CD8-positive, alpha-beta memory T cell (primary cell): ENCODE data around the gene PLEKHH2. TPM values are rescaled to one million over a fixed set of nuclear protein-coding genes. Genes with fewer than 3 reads are reported as not detected.

Experiments
- CTCF ChIA-PET: fragments of 350-600 bp; sonication (Branson Sonifier 250); formaldehyde crosslinking; loops from one replicate; lab custom pipeline; 2021; ENCODE audit warnings: antibody characterized with exemption; lab: Charles Lee
- POLR2A ChIA-PET: fragments of 350-600 bp; sonication (Branson Sonifier 250); formaldehyde crosslinking; loops from one replicate; lab custom pipeline; 2021; ENCODE audit warnings: antibody characterized with exemption; lab: Charles Lee
- DNase-seq, 5 donors: peaks; one replicate each; pipeline versions ENCODE4 v3.0.0 to v3.0.0-alpha.2; 2020 to 2022; ENCODE audit warnings: mixed read lengths in 1 of 5
- H3K27ac ChIP-seq: one replicate; pipeline ENCODE4 v1.7.0; 2013; ENCODE audit warnings: low read depth, mild to moderate bottlenecking, low read length, moderate library complexity
- H3K27me3 ChIP-seq: 2 replicates; pipeline ENCODE4 v1.7.0; 2013; ENCODE audit warnings: low read length, mild to moderate bottlenecking; ENCODE audit not compliant: insufficient read depth, poor library complexity, severe bottlenecking
- H3K36me3 ChIP-seq: 2 replicates; pipeline ENCODE4 v1.7.0; 2013; ENCODE audit warnings: mild to moderate bottlenecking, low read length, moderate library complexity; ENCODE audit not compliant: insufficient read depth
- H3K4me1 ChIP-seq: 2 replicates; pipeline ENCODE4 v1.7.0; 2013; ENCODE audit warnings: mild to moderate bottlenecking, low read length, moderate library complexity; ENCODE audit not compliant: insufficient read depth
- H3K4me3 ChIP-seq: 2 replicates; pipeline ENCODE4 v1.7.0; 2013; ENCODE audit warnings: mild to moderate bottlenecking, low read length
- H3K9me3 ChIP-seq: 2 replicates; pipeline ENCODE4 v1.7.0; 2013; ENCODE audit warnings: mild to moderate bottlenecking, low read length
- H3K27ac Mint-ChIP-seq, 8 donors: one replicate each; pipeline ENCODE4 v1.8.0; 2020 to 2021; ENCODE audit warnings: mixed read lengths in 8 of 8, mild to moderate bottlenecking in 6 of 8, inconsistent platforms in 3 of 8, moderate library complexity in 3 of 8
- H3K27me3 Mint-ChIP-seq, 2 donors: one replicate each; pipeline ENCODE4 v1.8.0; 2020 to 2021; ENCODE audit warnings: mixed read lengths in 2 of 2, mild to moderate bottlenecking in 1 of 2, moderate library complexity in 1 of 2
- H3K36me3 Mint-ChIP-seq, 3 donors: one replicate each; pipeline ENCODE4 v1.8.0; 2020 to 2021; ENCODE audit warnings: mixed read lengths in 3 of 3, inconsistent platforms in 1 of 3, mild to moderate bottlenecking in 1 of 3
- H3K4me1 Mint-ChIP-seq, 3 donors: one replicate each; pipeline ENCODE4 v1.8.0; 2020 to 2021; ENCODE audit warnings: mixed read lengths in 3 of 3, inconsistent platforms in 1 of 3, mild to moderate bottlenecking in 1 of 3
- H3K4me3 Mint-ChIP-seq, 7 donors: one replicate each; pipeline ENCODE4 v1.8.0; 2020 to 2021; ENCODE audit warnings: mixed read lengths in 7 of 7, mild to moderate bottlenecking in 6 of 7, moderate library complexity in 4 of 7, inconsistent platforms in 2 of 7
- H3K9me3 Mint-ChIP-seq, 5 donors: one replicate each; pipeline ENCODE4 v1.8.0; 2020 to 2022; ENCODE audit warnings: mixed read lengths in 5 of 5, mild to moderate bottlenecking in 3 of 5, moderate library complexity in 2 of 5, inconsistent platforms in 1 of 5
- polyA plus RNA-seq: library from polyadenylated mRNA; unstranded; fragments of 300-500 nt; fragmentation: Illumina TruSeq; gene quantifications from one replicate; pipeline ENCODE4 v1.2.3, GENCODE V29; 2021
- total RNA-seq, 2 experiments: library from RNA; stranded (reverse); gene quantifications; one replicate each; pipeline ENCODE4 v1.2.3, GENCODE V29; 2021

Gene PLEKHH2
- total and polyA plus RNA-seq, 3 experiments from 2014 or later = 0.48 to 0.49 TPM; not detected in 1

GRCh38 chr2:43743706-43744105, 106.6 kb downstream of the PLEKHH2 start:
- no peak overlapping the region for H3K4me3 ChIP-seq
- Mint-ChIP-seq H3K4me1 (no peaks in the 10 kb centered on the region), H3K9me3 (no peaks in the 10 kb centered on the region), H3K27me3 (peaks cover 3 to 4% of the 10 kb centered on the region in 2 donors), H3K27ac (no peak overlapping the region), H3K4me3 (no peak overlapping the region), H3K36me3 (no peaks in the 10 kb centered on the region)
- no peaks in the 10 kb centered on the region for H3K9me3 ChIP-seq
- DNase-seq = no peak
- ChIA-PET POLR2A (no interaction called here), CTCF (interaction anchor here (0.6 kb wide), 1 partner anchor 18 kb away, joined by 3 read pairs; no protein-coding TSS in a partner anchor)
- H3K27ac ChIP-seq = no peak overlapping the region
- no peaks in the 10 kb centered on the region for H3K27me3 ChIP-seq
- no peaks in the 10 kb centered on the region for H3K36me3 ChIP-seq
- no peaks in the 10 kb centered on the region for H3K4me1 ChIP-seq

GRCh38 chr2:43745457-43745856, 108.4 kb downstream of the PLEKHH2 start:
- Mint-ChIP-seq H3K4me1 (no peaks in the 10 kb centered on the region), H3K27ac (no peak overlapping the region), H3K9me3 (no peaks in the 10 kb centered on the region), H3K27me3 (peaks cover 3 to 4% of the 10 kb centered on the region in 2 donors), H3K36me3 (no peaks in the 10 kb centered on the region), H3K4me3 (no peak overlapping the region)
- Histone ChIP-seq H3K4me3 (no peak overlapping the region), H3K27ac (no peak overlapping the region), H3K9me3 (no peaks in the 10 kb centered on the region), H3K36me3 (no peaks in the 10 kb centered on the region), H3K27me3 (no peaks in the 10 kb centered on the region), H3K4me1 (no peaks in the 10 kb centered on the region)
- no peak for DNase-seq
- ChIA-PET CTCF (no interaction called here), POLR2A (no interaction called here)

- Histone ChIP-seq H3K27ac (no peak overlapping the region), H3K36me3 (no peaks in the 10 kb centered on the region), H3K4me3 (no peak overlapping the region), H3K9me3 (no peaks in the 10 kb centered on the region), H3K4me1 (no peaks in the 10 kb centered on the region), H3K27me3 (no peaks in the 10 kb centered on the region)
- no peaks in the 10 kb centered on the region for H3K4me1 Mint-ChIP-seq
- DNase-seq = no peak
- peaks cover 0 to 4% of the 10 kb centered on the region in 2 donors for H3K27me3 Mint-ChIP-seq
- no peak overlapping the region for H3K4me3 Mint-ChIP-seq
- no peaks in the 10 kb centered on the region for H3K36me3 Mint-ChIP-seq
- ChIA-PET CTCF (no interaction called here), POLR2A (no interaction called here)
- H3K9me3 Mint-ChIP-seq = no peaks in the 10 kb centered on the region
- no peak overlapping the region for H3K27ac Mint-ChIP-seq
Measured at GRCh38 chr2:43748333-43748732, 111.3 kb downstream of the PLEKHH2 start.

GRCh38 chr2:43749583-43749982, 112.5 kb downstream of the PLEKHH2 start:
- no peak overlapping the region for H3K27ac Mint-ChIP-seq
- no peaks in the 10 kb centered on the region for H3K9me3 Mint-ChIP-seq
- H3K27me3 Mint-ChIP-seq = peaks cover 0 to 4% of the 10 kb centered on the region in 2 donors

GRCh38 chr2:43751476-43751990, 114.5 kb downstream of the PLEKHH2 start:
- Histone ChIP-seq H3K36me3 (no peaks in the 10 kb centered on the region), H3K9me3 (no peaks in the 10 kb centered on the region), H3K4me1 (no peaks in the 10 kb centered on the region), H3K27ac (no peak overlapping the region), H3K4me3 (no peak overlapping the region), H3K27me3 (no peaks in the 10 kb centered on the region)
- DNase-seq = no peak
- ChIA-PET CTCF (interaction anchor here (0.9 kb wide), 1 partner anchor 11 kb away, joined by 3 read pairs; no protein-coding TSS in a partner anchor), POLR2A (no interaction called here)
- Mint-ChIP-seq H3K36me3 (no peaks in the 10 kb centered on the region), H3K9me3 (no peaks in the 10 kb centered on the region), H3K4me3 (no peak overlapping the region), H3K27ac (no peak overlapping the region), H3K4me1 (no peaks in the 10 kb centered on the region), H3K27me3 (peaks cover 0 to 5% of the 10 kb centered on the region in 2 donors)

More at GRCh38 chr2:43749583-43749982, 112.5 kb downstream of the PLEKHH2 start:
- Mint-ChIP-seq H3K36me3 (no peaks in the 10 kb centered on the region), H3K4me1 (no peaks in the 10 kb centered on the region), H3K4me3 (no peak overlapping the region)
- no peak for DNase-seq
- H3K36me3 ChIP-seq = no peaks in the 10 kb centered on the region
- no peaks in the 10 kb centered on the region for H3K4me1 ChIP-seq
- ChIA-PET CTCF (no interaction called here), POLR2A (no interaction called here)
- no peaks in the 10 kb centered on the region for H3K9me3 ChIP-seq
- no peak overlapping the region for H3K27ac ChIP-seq
- no peaks in the 10 kb centered on the region for H3K27me3 ChIP-seq
- no peak overlapping the region for H3K4me3 ChIP-seq

- Mint-ChIP-seq H3K9me3 (no peaks in the 10 kb centered on the region), H3K4me1 (no peaks in the 10 kb centered on the region), H3K27ac (no peak overlapping the region), H3K36me3 (no peaks in the 10 kb centered on the region), H3K27me3 (peaks cover 4 to 5% of the 10 kb centered on the region in 2 donors), H3K4me3 (no peak overlapping the region)
- Histone ChIP-seq H3K9me3 (no peaks in the 10 kb centered on the region), H3K4me3 (no peak overlapping the region), H3K36me3 (no peaks in the 10 kb centered on the region), H3K27ac (no peak overlapping the region), H3K27me3 (no peaks in the 10 kb centered on the region), H3K4me1 (no peaks in the 10 kb centered on the region)
- DNase-seq = no peak
- POLR2A ChIA-PET = no interaction called here
- CTCF ChIA-PET = no interaction called here
Measured at GRCh38 chr2:43752302-43752701, 115.2 kb downstream of the PLEKHH2 start.

- H3K36me3 Mint-ChIP-seq = no peaks in the 10 kb centered on the region
- Histone ChIP-seq H3K27ac (no peak overlapping the region), H3K4me3 (no peak overlapping the region), H3K4me1 (no peaks in the 10 kb centered on the region), H3K36me3 (no peaks in the 10 kb centered on the region), H3K27me3 (no peaks in the 10 kb centered on the region), H3K9me3 (no peaks in the 10 kb centered on the region)
- DNase-seq = no peak
- no peak overlapping the region for H3K27ac Mint-ChIP-seq
- peaks cover 5 to 7% of the 10 kb centered on the region in 2 donors for H3K27me3 Mint-ChIP-seq
- H3K4me3 Mint-ChIP-seq = no peak overlapping the region
- ChIA-PET POLR2A (no interaction called here), CTCF (no interaction called here)
- H3K4me1 Mint-ChIP-seq = no peaks in the 10 kb centered on the region
- H3K9me3 Mint-ChIP-seq = no peaks in the 10 kb centered on the region
Measured at GRCh38 chr2:43754180-43754579, 117.1 kb downstream of the PLEKHH2 start.

- Histone ChIP-seq H3K9me3 (no peaks in the 10 kb centered on the region), H3K36me3 (no peaks in the 10 kb centered on the region), H3K27ac (no peak overlapping the region), H3K4me3 (no peak overlapping the region), H3K27me3 (no peaks in the 10 kb centered on the region), H3K4me1 (no peaks in the 10 kb centered on the region)
- no peaks in the 10 kb centered on the region for H3K9me3 Mint-ChIP-seq
- H3K36me3 Mint-ChIP-seq = no peaks in the 10 kb centered on the region
- no peak overlapping the region for H3K4me3 Mint-ChIP-seq
- no peak for DNase-seq
- H3K27me3 Mint-ChIP-seq = peaks cover 5 to 7% of the 10 kb centered on the region in 2 donors
- H3K4me1 Mint-ChIP-seq = no peaks in the 10 kb centered on the region
- ChIA-PET POLR2A (no interaction called here), CTCF (no interaction called here)
- H3K27ac Mint-ChIP-seq = no peak overlapping the region
Measured at GRCh38 chr2:43758739-43759138, 121.7 kb downstream of the PLEKHH2 start.
